NCI-H345 (cell line): ENCODE measurements around the gene SVOPL.

ENCODE experiments used
- DNase-seq: peaks from one replicate; lab custom pipeline; 2025; lab: John Stamatoyannopoulos, UW

SVOPL gene

GRCh38 chr7:138661069-138661635 is 40.0 kb downstream of the SVOPL start:
- no peak for DNase-seq

DNA sequence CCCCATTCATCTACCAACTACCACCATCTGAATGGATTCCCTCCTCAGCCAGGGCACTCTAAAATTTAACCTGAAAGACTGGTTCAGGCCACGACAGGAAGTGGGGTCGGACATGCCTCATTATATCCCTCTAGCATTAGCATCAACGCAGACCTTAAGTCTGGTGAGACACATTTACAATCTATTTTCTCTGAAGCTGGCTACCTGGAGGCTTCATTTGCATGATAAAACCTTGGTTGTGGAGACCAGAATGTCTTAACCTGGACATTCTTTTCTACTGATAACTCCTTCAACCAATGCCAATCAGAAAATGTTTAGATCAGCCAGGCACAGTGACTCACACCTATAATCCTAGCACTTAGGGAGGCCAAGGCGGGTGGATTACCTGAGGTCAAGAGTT is 42.3 kb downstream of the SVOPL start:
- no peak for DNase-seq

GRCh38 chr7:138657854-138658386 is 43.2 kb downstream of the SVOPL start:
- no peak for DNase-seq

DNA sequence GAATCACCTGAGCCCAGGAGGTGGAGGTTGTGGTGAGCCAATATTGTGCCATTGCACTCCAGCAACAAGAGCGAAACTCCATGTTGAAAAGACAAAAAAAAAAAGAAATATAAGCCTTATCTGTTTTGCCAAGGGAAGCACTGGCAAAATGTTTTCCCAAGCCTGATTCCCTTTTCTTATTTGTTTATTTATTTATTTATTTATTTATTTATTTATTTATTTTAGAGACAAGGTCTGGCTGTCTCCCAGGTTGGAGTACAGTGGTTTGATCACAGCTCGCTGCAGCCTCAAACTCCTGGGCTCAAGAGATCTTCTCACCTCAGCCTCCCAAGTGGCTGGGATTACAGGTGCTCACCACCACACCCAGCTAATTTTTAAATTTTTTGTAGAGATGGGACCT is 44.2 kb downstream of the SVOPL start:
- no peak for DNase-seq

DNA sequence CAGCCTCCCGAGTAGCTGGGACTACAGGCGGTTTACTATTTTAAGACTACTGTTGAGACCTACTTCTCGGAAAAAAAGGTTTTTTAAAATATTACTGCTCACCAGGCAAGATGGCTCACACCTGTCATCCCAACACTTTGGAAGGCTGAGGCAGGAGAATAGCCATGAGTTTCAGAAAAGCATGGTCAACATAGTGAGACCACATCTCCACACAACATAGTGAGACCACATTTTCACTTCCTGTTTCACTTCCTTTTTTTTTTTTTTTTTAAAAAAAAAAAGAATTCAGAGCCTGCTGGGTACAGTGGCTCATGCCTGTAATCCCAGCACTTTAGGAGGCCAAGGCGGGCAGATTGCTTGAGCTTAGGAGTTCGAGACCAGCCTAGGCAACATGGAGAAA is 46.5 kb downstream of the SVOPL start:
- no peak for DNase-seq

- no peak for DNase-seq
These were observed 51.7 kb downstream of the SVOPL start for GRCh38 chr7:138649506-138649905.

- no peak for DNase-seq
These were observed 55.9 kb downstream of the SVOPL start for GRCh38 chr7:138645284-138645683.

GRCh38 chr7:138632826-138633602 is 68.1 kb downstream of the SVOPL start:
- no peak for DNase-seq

DNA sequence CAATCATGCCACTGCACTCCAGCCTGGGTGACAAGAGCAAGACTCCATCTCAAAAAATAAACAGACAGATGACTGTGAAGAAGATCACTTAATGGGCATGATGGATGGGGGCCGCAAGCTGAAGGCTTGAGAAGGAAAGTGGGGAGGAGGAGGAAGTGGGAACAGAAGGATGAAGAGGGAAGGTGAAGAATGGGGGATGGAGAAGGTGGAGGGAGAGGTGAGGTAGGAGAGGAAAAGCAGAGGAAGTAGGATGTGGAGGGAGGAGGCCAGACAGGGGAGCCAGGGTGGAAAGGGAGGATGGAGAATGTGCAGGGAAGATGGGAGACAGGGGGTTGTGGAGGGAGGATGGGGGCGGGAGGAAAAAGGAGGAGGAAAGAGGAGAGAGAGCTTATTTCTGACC is 68.8 kb downstream of the SVOPL start:
- DNase-seq: no peak

DNA sequence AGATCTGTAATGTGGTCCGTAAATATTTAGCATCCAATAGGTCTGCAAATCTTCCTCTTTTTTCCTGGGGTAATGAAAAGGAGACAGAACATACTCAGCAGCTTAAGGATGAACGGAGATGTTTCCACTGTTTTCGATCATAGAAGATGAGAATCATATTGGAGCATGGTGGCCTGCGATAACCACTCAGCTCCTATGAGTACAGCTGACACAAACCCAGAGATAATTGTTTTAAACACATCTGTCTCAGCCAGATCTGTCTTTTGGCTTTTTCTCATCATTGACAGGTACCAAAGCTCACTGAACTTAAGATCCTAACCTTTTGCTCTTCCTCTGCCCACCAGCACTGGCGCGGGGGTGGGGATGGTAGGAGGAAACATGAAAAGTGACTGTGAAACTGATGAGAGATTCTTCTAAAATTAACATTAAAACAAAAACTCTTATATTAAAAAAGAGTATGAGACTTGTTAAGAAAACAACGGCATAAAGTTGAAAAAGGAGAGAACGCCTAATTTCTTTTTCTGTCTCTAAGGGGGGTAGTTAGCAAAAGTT is 71.0 kb downstream of the SVOPL start:
- DNase-seq: no peak

DNA sequence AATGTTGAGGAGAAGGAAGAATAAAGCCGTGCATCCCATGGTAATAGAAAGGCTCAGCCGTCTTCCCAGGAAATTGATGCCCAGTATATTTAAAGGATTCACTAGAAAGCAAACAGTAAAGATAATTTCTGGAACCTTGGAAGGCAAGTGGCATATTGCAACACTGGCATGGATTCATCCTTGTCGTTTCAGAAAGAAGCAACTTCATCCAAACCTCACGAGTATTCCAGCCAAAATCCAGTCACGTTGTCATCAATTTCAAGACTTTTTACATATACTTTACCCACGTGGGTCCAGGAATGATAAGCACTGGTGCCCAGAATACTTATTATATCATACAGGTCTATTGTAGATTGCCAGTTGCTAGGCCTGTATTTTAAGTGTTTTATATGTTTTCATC is 73.8 kb downstream of the SVOPL start:
- no peak for DNase-seq

DNA sequence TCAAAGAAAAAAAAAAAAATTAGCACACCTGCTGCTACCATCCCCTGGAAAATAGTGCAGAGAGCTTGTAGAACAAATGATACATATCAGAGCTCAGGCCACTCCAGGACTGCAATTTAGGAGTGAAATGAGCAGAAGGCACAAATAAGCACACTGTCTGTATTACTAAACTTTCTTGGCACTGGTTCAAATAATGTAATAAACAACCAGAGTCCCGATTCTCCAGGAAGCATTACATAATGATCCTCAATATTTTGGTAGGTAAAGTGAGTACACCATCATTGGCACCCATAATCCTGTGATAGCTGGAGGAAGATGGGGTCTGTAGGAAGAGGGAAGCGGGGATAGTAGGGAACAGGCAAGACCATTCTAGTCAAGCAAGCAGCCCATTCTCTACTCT is 74.3 kb downstream of the SVOPL start:
- no peak for DNase-seq

GRCh38 chr7:138625849-138626230 is 75.3 kb downstream of the SVOPL start:
- DNase-seq: peak; percentile 91

DNA sequence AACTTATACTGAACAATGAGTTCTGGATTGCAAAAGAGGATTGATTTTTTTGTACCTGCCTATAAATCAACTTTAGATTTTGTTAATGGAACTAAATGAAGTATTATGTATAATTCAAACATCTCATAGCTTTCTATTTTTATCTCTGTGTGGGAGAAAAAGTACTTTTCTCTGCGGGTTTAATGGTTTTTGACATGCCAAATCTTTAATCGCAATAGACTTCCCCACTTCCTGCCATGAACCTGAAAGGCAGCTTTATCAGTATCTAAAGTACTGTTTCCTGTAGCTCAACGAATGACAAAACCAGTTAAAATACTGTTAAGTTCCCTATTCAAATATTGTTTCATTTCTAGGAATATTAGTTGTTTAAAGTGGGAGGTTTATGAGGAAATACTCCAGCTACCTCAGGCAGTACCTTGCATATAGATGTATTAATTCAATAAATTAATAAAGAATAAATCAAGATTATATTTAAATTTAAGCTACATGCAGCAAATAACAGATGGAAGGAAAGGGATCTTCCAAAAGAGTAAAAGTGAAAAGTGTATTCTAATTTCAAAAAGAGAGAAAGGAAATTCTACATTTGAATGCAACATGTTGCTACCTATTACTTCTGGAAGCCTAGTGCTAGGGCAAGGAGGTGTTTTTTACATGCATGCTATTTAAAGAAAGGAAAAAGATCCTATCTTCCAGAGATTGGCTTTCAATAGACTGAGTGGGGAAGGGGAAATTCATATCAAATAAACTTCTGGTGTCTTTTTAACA is 75.9 kb downstream of the SVOPL start:
- DNase-seq: no peak

DNA sequence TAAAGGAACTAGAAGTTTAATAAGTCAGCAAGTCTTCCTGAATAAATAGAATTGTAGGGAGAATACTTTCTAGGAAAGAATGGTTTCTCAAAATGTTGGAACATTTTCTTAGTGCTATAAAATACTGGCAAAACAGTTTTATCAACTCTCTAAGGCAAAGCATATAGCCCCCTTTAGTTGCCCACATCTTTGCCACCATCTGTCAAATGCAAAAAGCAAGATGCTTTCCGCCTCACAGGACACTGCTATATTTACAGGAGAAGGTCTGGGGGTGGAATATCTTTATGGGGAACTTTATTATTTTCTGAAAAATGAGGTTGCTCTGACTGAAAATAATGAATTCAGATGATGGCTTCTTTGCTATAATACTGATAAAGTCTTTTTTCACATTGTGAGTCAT is 78.3 kb downstream of the SVOPL start:
- no peak for DNase-seq

- DNase-seq: no peak
These were observed 82.2 kb downstream of the SVOPL start for GRCh38 chr7:138618933-138619332.

DNA sequence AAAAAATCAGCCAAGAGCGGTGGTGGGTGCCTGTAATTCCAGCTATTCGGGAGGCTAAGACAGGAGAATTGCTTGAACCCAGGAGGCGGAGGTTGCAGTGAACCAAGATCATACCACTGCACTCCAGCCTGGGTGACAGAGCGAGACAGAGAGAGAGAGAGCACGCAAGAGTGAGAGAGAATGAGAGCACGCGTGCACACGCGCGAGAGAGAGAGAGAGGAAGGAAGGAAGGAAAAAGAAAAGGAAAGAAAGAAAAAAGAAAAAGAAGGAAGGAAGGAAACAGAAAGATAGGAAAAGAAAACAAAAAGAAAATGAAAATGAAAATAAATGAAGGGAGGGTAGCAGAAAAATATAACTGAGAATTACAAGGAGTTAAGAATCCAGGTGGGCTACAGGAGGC is 82.7 kb downstream of the SVOPL start:
- DNase-seq: no peak

DNA sequence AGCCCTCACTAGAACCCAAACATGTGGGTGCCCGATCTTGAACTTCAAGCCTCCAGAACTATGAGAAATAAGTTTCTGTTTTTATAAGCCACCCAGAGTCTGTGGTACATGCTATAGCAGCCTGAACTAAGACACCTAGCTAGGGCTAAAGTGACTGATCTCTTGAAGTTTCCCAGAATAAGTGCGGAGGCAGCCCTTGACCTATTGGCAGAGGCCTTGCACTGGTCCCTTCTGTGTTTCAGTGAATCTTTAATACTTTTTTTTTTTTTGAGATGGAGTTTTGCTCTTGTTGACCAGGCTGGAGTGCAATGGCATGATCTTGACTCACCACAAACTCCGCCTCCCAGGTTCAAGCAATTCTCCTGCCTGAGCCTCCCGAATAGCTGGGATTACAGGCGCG is 85.1 kb downstream of the SVOPL start:
- no peak for DNase-seq

- no peak for DNase-seq
These were observed 87.5 kb downstream of the SVOPL start for GRCh38 chr7:138613630-138614029.

DNA sequence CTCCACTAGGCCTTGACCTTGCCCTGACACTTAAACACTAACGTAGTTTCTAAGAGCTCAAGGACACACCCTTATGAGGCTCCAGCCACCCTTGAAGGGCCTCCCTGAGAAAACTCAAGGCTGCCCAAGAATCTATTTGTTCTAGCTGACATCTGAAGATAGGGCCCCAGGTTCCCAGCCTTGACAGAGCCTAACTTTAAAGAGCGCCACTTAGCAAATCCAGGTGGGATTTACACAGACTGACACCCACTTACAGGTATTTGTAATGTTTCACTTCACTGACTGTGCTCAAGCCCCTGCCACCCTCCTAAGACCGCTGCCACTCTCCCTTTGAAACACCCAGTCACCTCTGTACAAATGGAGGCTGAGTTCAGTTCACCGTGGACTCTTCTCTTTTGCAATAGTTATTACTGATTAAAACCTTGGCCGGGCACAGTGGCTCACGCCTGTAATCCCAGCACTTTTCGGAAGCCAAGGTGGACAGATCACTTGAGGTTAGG is 90.4 kb downstream of the SVOPL start:
- no peak for DNase-seq

GRCh38 chr7:138608275-138608674 is 92.9 kb downstream of the SVOPL start:
- DNase-seq: no peak
